IMR-90 (cell line): ENCODE results near the gene EIF2B2. TPM values are rescaled to one million over a fixed set of nuclear protein-coding genes. Genes with fewer than 3 reads are reported as not detected.

Source experiments
- ATAC-seq: fragments of 200-7000 bp; cut with Tn5 transposase; 2 replicates; pipeline ENCODE4 v1.9.1; 2020; ENCODE audit warnings: low read depth, mild to moderate bottlenecking, moderate library complexity
- BruUV-seq: library from RNA; stranded (reverse); fragments of 400-500 nt; replicated peaks from 2 replicates; lab custom pipeline; 2021; lab: Mats Ljungman, UMichigan
- CTCF ChIA-PET: fragments of 300-600 bp; formaldehyde crosslinking; extraction: SDS; loops from one replicate; lab custom pipeline; 2021; ENCODE audit warnings: antibody characterized with exemption; lab: Yijun Ruan, JAX
- POLR2A ChIA-PET: fragments of 300-600 bp; sonication (Branson Sonifier 250); formaldehyde crosslinking; loops from one replicate; lab custom pipeline; 2022; ENCODE audit warnings: antibody characterized with exemption; ENCODE audit not compliant: unreplicated experiment; lab: Charles Lee
- DNase-seq: peaks from one replicate; pipeline ENCODE4 v3.0.0; 2013
- H2AFZ ChIP-seq: replicated peaks from 2 replicates; pipeline ENCODE3; 2013; ENCODE audit warnings: low read length, mild to moderate bottlenecking; ENCODE audit not compliant: poor library complexity
- H2AK5ac ChIP-seq: 2 replicates; pipeline ENCODE4 v1.6.1; 2013; ENCODE audit warnings: low read depth, low read length, inconsistent platforms
- H2AK9ac ChIP-seq: replicated peaks from 2 replicates; pipeline ENCODE3; 2013; ENCODE audit warnings: mild to moderate bottlenecking, low read depth, low read length, moderate library complexity; ENCODE audit not compliant: poor library complexity
- H2BK120ac ChIP-seq: 2 replicates; pipeline ENCODE4 v1.6.1; 2013; ENCODE audit warnings: low read depth, low read length, inconsistent platforms
- H2BK15ac ChIP-seq: 3 replicates; pipeline ENCODE4 v1.6.1; 2013; ENCODE audit warnings: low read depth, low read length, inconsistent platforms
- H2BK20ac ChIP-seq: 2 replicates; pipeline ENCODE4 v1.6.1; 2013; ENCODE audit warnings: low read depth, mild to moderate bottlenecking, inconsistent platforms, low read length, moderate library complexity
- H2BK5ac ChIP-seq: 2 replicates; pipeline ENCODE4 v1.6.1; 2013; ENCODE audit warnings: mild to moderate bottlenecking, low read depth, low read length, inconsistent platforms; ENCODE audit not compliant: poor library complexity, severe bottlenecking
- H3K14ac ChIP-seq: replicated peaks from 2 replicates; pipeline ENCODE4 v1.6.1; 2013; ENCODE audit warnings: low read depth, low read length, inconsistent platforms
- H3K18ac ChIP-seq: 2 replicates; pipeline ENCODE4 v1.6.1; 2013; ENCODE audit warnings: low read depth, low read length, control low read depth
- H3K23ac ChIP-seq: 2 replicates; pipeline ENCODE4 v1.6.1; 2013; ENCODE audit warnings: low read depth, low read length, inconsistent platforms
- H3K27ac ChIP-seq: 2 replicates; pipeline ENCODE4 v1.5.1; 2013; ENCODE audit warnings: mild to moderate bottlenecking, control low read depth, low read length; ENCODE audit not compliant: insufficient read depth
- H3K27me3 ChIP-seq: 2 replicates; pipeline ENCODE4 v1.6.1; 2013; ENCODE audit warnings: low read length; ENCODE audit not compliant: control insufficient read depth, insufficient read depth
- H3K36me3 ChIP-seq: 2 replicates; pipeline ENCODE4 v1.6.1; 2013; ENCODE audit warnings: low read length, mixed read lengths; ENCODE audit not compliant: control insufficient read depth, insufficient read depth
- H3K4ac ChIP-seq: 2 replicates; pipeline ENCODE4 v1.6.1; 2013; ENCODE audit warnings: low read depth, low read length, inconsistent platforms
- H3K4me1 ChIP-seq: 2 replicates; pipeline ENCODE4 v1.6.1; 2013; ENCODE audit warnings: low read length, mixed read lengths; ENCODE audit not compliant: control insufficient read depth, insufficient read depth
- H3K4me2 ChIP-seq: 2 replicates; pipeline ENCODE4 v1.6.1; 2013; ENCODE audit warnings: low read depth, mild to moderate bottlenecking, control low read depth, low read length, moderate library complexity
- H3K4me3 ChIP-seq: 2 replicates; pipeline ENCODE4 v1.5.1; 2013; ENCODE audit warnings: low read depth, mild to moderate bottlenecking, control low read depth, low read length, moderate library complexity; ENCODE audit not compliant: insufficient read depth
- H3K56ac ChIP-seq: 2 replicates; pipeline ENCODE4 v1.6.1; 2013; ENCODE audit warnings: low read length, inconsistent platforms; ENCODE audit not compliant: insufficient read depth; ENCODE audit errors: extremely low read depth
- H3K79me1 ChIP-seq, 2 experiments: 2 replicates each; pipeline ENCODE4 v1.6.1; 2013; ENCODE audit warnings: low read length in 2 of 2, inconsistent platforms in 1 of 2, low read depth in 1 of 2
- H3K9ac ChIP-seq: 2 replicates; pipeline ENCODE4 v1.6.1; 2013; ENCODE audit warnings: low read depth, low read length, control low read depth
- H3K9me1 ChIP-seq: 2 replicates; pipeline ENCODE4 v1.6.1; 2013; ENCODE audit warnings: low read length, inconsistent platforms; ENCODE audit not compliant: insufficient read depth
- H3K9me3 ChIP-seq: 2 replicates; pipeline ENCODE4 v1.6.1; 2013; ENCODE audit warnings: low read length; ENCODE audit not compliant: control insufficient read depth, insufficient read depth
- H4K20me1 ChIP-seq: 2 replicates; pipeline ENCODE4 v1.6.1; 2013; ENCODE audit warnings: low read length, inconsistent platforms; ENCODE audit not compliant: insufficient read depth
- H4K5ac ChIP-seq: 2 replicates; pipeline ENCODE4 v1.6.1; 2013; ENCODE audit warnings: mild to moderate bottlenecking, low read depth, low read length, control low read depth
- H4K8ac ChIP-seq, 2 experiments: 2 replicates each; pipeline ENCODE4 v1.6.1; 2013; ENCODE audit warnings: low read depth in 2 of 2, low read length in 2 of 2, control low read depth in 1 of 2, inconsistent platforms in 1 of 2
- H4K91ac ChIP-seq: 2 replicates; pipeline ENCODE4 v1.6.1; 2013; ENCODE audit warnings: low read depth, low read length, inconsistent platforms; ENCODE audit not compliant: insufficient read depth
- CTCF ChIP-seq: conservative IDR thresholded peaks from 2 replicates; pipeline ENCODE4 v1.5.1; 2012; ENCODE audit warnings: mild to moderate bottlenecking, low read depth, low read length, improper control_type of control experiment
- ELK1 ChIP-seq: fragments of 150-350 bp; IDR thresholded peaks from 2 replicates; pipeline ENCODE4 v1.6.1; 2016; ENCODE audit warnings: low read depth, mild to moderate bottlenecking, low read length, moderate library complexity, borderline replicate concordance
- MAZ ChIP-seq: IDR thresholded peaks from 2 replicates; pipeline ENCODE4 v1.6.1; 2012; ENCODE audit warnings: low read depth, mild to moderate bottlenecking, low read length, improper control_type of control experiment, moderate library complexity, borderline replicate concordance
- POLR2A ChIP-seq: IDR thresholded peaks from 2 replicates; pipeline ENCODE4 v1.6.1; 2012; ENCODE audit warnings: mild to moderate bottlenecking, low read depth, low read length
- RCOR1 ChIP-seq: IDR thresholded peaks from 2 replicates; pipeline ENCODE4 v1.6.1; 2012; ENCODE audit warnings: mild to moderate bottlenecking, low read length, improper control_type of control experiment; ENCODE audit not compliant: insufficient replicate concordance
- RFX5 ChIP-seq: IDR thresholded peaks from 2 replicates; pipeline ENCODE4 v1.8.0; 2012; ENCODE audit warnings: low read depth, mild to moderate bottlenecking, low read length, moderate library complexity
- WGBS, 2 experiments: methylation state at CpG; one replicate each; pipeline versions ENCODE4 v1.1.5 to v1.1.7; 2013; ENCODE audit warnings: missing lambda C conversion rate in 2 of 2; ENCODE audit not compliant: insufficient read length in 1 of 2; ENCODE audit errors: extremely low coverage in 2 of 2; 5-methylcytosine and 5-hydroxymethylcytosine counted together
- dilution Hi-C: fragments of 300-500 bp; cut with HindIII; formaldehyde crosslinking; loops from one replicate; pipeline ENCODE4 v1.14.3; 2018; ENCODE audit warnings: low sequenced_read_pairs; ENCODE audit not compliant: unreplicated experiment
- in situ Hi-C: fragments of 300-500 bp; cut with MboI; formaldehyde crosslinking; loops from 3 replicates; pipeline ENCODE4 v1.14.3; 2019; ENCODE audit warnings: low sequenced_read_pairs, inconsistent platforms, mixed read lengths
- intact Hi-C: fragments of 100-400 bp; cut with micrococcal nuclease; formaldehyde crosslinking; loops from 2 replicates; pipeline ENCODE4 v1.10.0; 2022
- polyA plus RNA-seq, 3 experiments: library from polyadenylated mRNA; depleted of rRNA; stranded (reverse); fragments of >200 nt; gene quantifications; 2 replicates each; pipeline ENCODE4 v1.2.3, GENCODE V29; 2012; ENCODE audit warnings: low replicate concordance in 1 of 3
- total RNA-seq: library from RNA; depleted of rRNA; stranded (reverse); fragments of >200 nt; gene quantifications from 2 replicates; pipeline ENCODE4 v1.2.3, GENCODE V29; 2012

EIF2B2 gene
- total and polyA plus RNA-seq, 2 of the 4 experiments (the other 2 are of a cell fraction), result 63.6 to 70.1 TPM

- H4K91ac ChIP-seq, result no peak overlapping the region
- no peak overlapping the region for H3K4ac ChIP-seq
- in situ Hi-C loops (no loop called here), intact Hi-C loops (no loop called here), dilution Hi-C loops (no loop called here)
- no peak overlapping the region for H4K8ac ChIP-seq
- no TSS peak for BruUV-seq
- no peak overlapping the region for H2AFZ ChIP-seq
- no peak overlapping the region for H2BK20ac ChIP-seq
- H3K4me3 ChIP-seq, result no peak overlapping the region
- no peaks in the 10 kb centered on the region for H3K9me3 ChIP-seq
- no peak overlapping the region for H2AK9ac ChIP-seq
- peaks cover 3% of the 10 kb centered on the region; the same call in 1 of the 2 replicates for H3K9me1 ChIP-seq
- no peaks in the 10 kb centered on the region for H3K36me3 ChIP-seq
- no peak overlapping the region for H3K18ac ChIP-seq
- H3K27me3 ChIP-seq, result peaks cover 19% of the 10 kb centered on the region
- CTCF ChIA-PET, result interaction anchor here (0.8 kb wide), 1 partner anchor 12 kb away, joined by 3 read pairs; no protein-coding TSS in a partner anchor
- no peak overlapping the region for H4K5ac ChIP-seq
- no peak overlapping the region for H2BK120ac ChIP-seq
- H2AK5ac ChIP-seq, result no peak overlapping the region
- H3K9ac ChIP-seq, result no peak overlapping the region
- TF ChIP-seq CTCF, result no peak
- TF ChIP-seq RFX5, result no peak
- no peak for TF ChIP-seq ELK1
- no peak for TF ChIP-seq RCOR1
- no peak for TF ChIP-seq MAZ
- no peak for TF ChIP-seq POLR2A
- POLR2A ChIA-PET, result no interaction called here
- no peak overlapping the region for H3K27ac ChIP-seq
- DNase-seq (no peak), ATAC-seq (no peak)
- no peak overlapping the region for H3K14ac ChIP-seq
- no peaks in the 10 kb centered on the region for H3K79me1 ChIP-seq
- no peak overlapping the region for H3K23ac ChIP-seq
- H3K56ac ChIP-seq, result no peak overlapping the region
- H3K4me1 ChIP-seq, result no peaks in the 10 kb centered on the region
- H2BK5ac ChIP-seq, result no peak overlapping the region
- H2BK15ac ChIP-seq, result no peak overlapping the region
- H3K4me2 ChIP-seq, result no peak overlapping the region
- no peaks in the 10 kb centered on the region for H4K20me1 ChIP-seq
- WGBS, 2 experiments, result no CpG with 5 or more reads among the region's 1 CpG
These were observed 33.9 kb upstream of the EIF2B2 start for GRCh38 chr14:74968811-74969210.
